Upper lobe of left lung (tissue), 6 donors: ENCODE results near the gene MICAL2. TPM values are rescaled to one million over a fixed set of nuclear protein-coding genes. Genes with fewer than 3 reads are reported as not detected.

ENCODE experiments used
- ATAC-seq, 2 donors: fragments of 200-7000 bp; cut with Tn5 transposase; one replicate each; pipeline ENCODE4 v1.9.1; 2022; ENCODE audit warnings: mild to moderate bottlenecking in 2 of 2, moderate library complexity in 2 of 2; ENCODE audit not compliant: low FRiP score in 2 of 2
- DNase-seq, 2 donors: peaks; one replicate each; pipeline ENCODE4 v3.0.0-alpha.2; 2019 to 2020
- H3K27ac ChIP-seq, 4 donors: fragments of 200-600 bp; sonication (generic); one replicate each; pipeline ENCODE4 v1.5.1; 2016 to 2019
- H3K27me3 ChIP-seq, 4 donors: fragments of 200-600 bp; sonication (generic); one replicate each; pipeline ENCODE4 v1.5.1; 2017 to 2019
- H3K36me3 ChIP-seq, 4 donors: fragments of 200-600 bp; sonication (generic); one replicate each; pipeline ENCODE4 v1.5.1; 2016 to 2019
- H3K4me1 ChIP-seq, 4 donors: fragments of 200-600 bp; sonication (generic); one replicate each; pipeline ENCODE4 v1.5.1; 2018 to 2019
- H3K4me3 ChIP-seq, 4 donors: fragments of 200-600 bp; sonication (generic); one replicate each; pipeline ENCODE4 v1.5.1; 2017 to 2019; ENCODE audit warnings: mild to moderate bottlenecking in 2 of 4, moderate library complexity in 1 of 4
- H3K9me3 ChIP-seq, 4 donors: fragments of 200-600 bp; sonication (generic); one replicate each; pipeline ENCODE4 v1.5.1; 2018 to 2019
- EP300 ChIP-seq, 4 donors: sonication (generic); formaldehyde crosslinking; IDR thresholded peaks; one replicate each; pipeline ENCODE4 v1.5.1; 2017; ENCODE audit warnings: antibody characterized with exemption in 4 of 4, control low read depth in 2 of 4
- POLR2A ChIP-seq, 4 donors: fragments of 450-650 bp; IDR thresholded peaks; one replicate each; pipeline ENCODE4 v1.5.1; 2016 to 2017; ENCODE audit warnings: antibody characterized with exemption in 4 of 4, mild to moderate bottlenecking in 2 of 4
- POLR2AphosphoS5 ChIP-seq, 2 donors: sonication (generic); formaldehyde crosslinking; IDR thresholded peaks; one replicate each; pipeline ENCODE4 v1.5.1; 2017; ENCODE audit warnings: antibody characterized with exemption in 2 of 2
- WGBS, 2 donors: methylation state at CpG; one replicate each; pipeline ENCODE4 v1.1.5; 2017 to 2018; 5-methylcytosine and 5-hydroxymethylcytosine counted together
- total RNA-seq, 6 donors: library from RNA; depleted of rRNA in 4 of 6; stranded (reverse); fragments of >200 nt in 4 of 6; gene quantifications; one replicate each; pipeline versions ENCODE4 v1.1.0 to v1.2.1, GENCODE V29; 2016 to 2021
- TF ChIP-seq, protein P1 (sequence below), 6 experiments: fragments of 450-650 bp in 4 of 6; fragments of 200-600 bp in 2 of 6; sonication (generic) in 2 of 6; IDR thresholded peaks; one replicate each; pipeline ENCODE4 v1.5.1; 2016 to 2019; ENCODE audit warnings: antibody characterized with exemption in 6 of 6
- donor health status: DM: no; HTN: no; CAD: no; lungs with moderate emphysema.
- donor health status: DM: no; HTN: yes; CAD: no; lungs with severe emphysema.

The MICAL2 gene
- total RNA-seq, 6 donors from 2014 or later: 138 to 327 (median 175) TPM

DNA sequence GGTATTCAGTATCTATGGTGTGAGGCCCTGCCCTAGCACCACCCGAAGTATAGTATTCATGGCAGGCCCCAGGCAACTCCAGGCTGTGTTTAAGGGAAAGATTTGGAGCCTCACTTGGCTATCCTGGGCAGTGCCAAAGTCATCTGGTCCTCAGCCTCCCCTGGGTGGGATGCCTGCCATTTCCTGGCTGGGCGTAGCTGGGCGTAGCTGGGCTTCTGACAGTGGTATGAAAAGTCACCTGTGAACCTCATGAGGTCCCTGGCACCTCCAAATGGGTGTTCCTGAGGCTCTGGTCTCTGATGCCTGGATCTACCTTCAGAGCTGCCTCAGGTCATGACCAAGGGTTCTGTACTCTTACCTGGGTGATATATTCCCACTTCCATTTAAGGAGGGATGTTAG lies 154.0 kb downstream of the MICAL2 start:
- ATAC-seq: no peak
- Histone ChIP-seq H3K27me3 (no peaks in the 10 kb centered on the region), H3K27ac (no peak overlapping the region), H3K4me3 (no peak overlapping the region), H3K36me3 (peaks cover 2 to 51% (median 35%) of the 10 kb centered on the region in 4 donors), H3K4me1 (peaks cover 6 to 11% (median 7%) of the 10 kb centered on the region in 4 donors), H3K9me3 (no peaks in the 10 kb centered on the region)
- TF ChIP-seq POLR2AphosphoS5 (IDR thresholded peaks at IDR 0.05): no peak
- TF ChIP-seq EP300 (IDR thresholded peaks at IDR 0.05): no peak
- TF ChIP-seq POLR2A (IDR thresholded peaks at IDR 0.05): no peak
- TF ChIP-seq, protein P1, sequence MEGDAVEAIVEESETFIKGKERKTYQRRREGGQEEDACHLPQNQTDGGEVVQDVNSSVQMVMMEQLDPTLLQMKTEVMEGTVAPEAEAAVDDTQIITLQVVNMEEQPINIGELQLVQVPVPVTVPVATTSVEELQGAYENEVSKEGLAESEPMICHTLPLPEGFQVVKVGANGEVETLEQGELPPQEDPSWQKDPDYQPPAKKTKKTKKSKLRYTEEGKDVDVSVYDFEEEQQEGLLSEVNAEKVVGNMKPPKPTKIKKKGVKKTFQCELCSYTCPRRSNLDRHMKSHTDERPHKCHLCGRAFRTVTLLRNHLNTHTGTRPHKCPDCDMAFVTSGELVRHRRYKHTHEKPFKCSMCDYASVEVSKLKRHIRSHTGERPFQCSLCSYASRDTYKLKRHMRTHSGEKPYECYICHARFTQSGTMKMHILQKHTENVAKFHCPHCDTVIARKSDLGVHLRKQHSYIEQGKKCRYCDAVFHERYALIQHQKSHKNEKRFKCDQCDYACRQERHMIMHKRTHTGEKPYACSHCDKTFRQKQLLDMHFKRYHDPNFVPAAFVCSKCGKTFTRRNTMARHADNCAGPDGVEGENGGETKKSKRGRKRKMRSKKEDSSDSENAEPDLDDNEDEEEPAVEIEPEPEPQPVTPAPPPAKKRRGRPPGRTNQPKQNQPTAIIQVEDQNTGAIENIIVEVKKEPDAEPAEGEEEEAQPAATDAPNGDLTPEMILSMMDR (IDR thresholded peaks at IDR 0.05): no peak
- no peak for DNase-seq
- WGBS, 2 donors: 72% methylated on average over 3 of the region's 3 CpGs; no CpG with 5 or more reads in 1 of the 2 donors

DNA sequence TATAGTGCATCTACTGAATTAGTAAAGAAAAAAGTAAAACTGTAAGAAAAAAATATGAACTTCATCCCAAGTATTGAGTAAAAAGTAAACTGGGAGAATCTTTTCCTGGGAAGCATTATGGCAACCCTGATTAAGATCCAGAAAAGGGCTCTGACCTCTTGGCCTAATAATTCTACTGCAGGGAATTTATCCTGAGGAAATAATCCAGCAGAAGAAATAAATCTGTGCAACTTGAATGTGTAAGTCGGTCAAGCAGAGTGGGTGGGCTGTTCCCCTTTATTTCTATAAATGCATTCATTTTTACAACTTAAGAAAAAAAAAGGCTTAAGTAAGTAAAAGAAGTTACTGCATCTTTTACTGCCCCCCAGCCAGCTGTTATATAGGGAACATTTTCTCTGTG lies 155.7 kb downstream of the MICAL2 start:
- Histone ChIP-seq H3K4me1 (peaks cover 14 to 18% (median 18%) of the 10 kb centered on the region in 4 donors), H3K36me3 (peaks cover 0 to 33% (median 19%) of the 10 kb centered on the region in 4 donors), H3K27me3 (no peaks in the 10 kb centered on the region), H3K27ac (no peak overlapping the region), H3K4me3 (no peak overlapping the region), H3K9me3 (no peaks in the 10 kb centered on the region)
- DNase-seq: no peak
- ATAC-seq: no peak
- WGBS, 2 donors: 83 to 86% methylated on average over 1 of the region's 1 CpG
- TF ChIP-seq POLR2A (IDR thresholded peaks at IDR 0.05) (no peak), POLR2AphosphoS5 (IDR thresholded peaks at IDR 0.05) (no peak), EP300 (IDR thresholded peaks at IDR 0.05) (no peak)
- TF ChIP-seq, protein P1 (IDR thresholded peaks at IDR 0.05): no peak

DNA sequence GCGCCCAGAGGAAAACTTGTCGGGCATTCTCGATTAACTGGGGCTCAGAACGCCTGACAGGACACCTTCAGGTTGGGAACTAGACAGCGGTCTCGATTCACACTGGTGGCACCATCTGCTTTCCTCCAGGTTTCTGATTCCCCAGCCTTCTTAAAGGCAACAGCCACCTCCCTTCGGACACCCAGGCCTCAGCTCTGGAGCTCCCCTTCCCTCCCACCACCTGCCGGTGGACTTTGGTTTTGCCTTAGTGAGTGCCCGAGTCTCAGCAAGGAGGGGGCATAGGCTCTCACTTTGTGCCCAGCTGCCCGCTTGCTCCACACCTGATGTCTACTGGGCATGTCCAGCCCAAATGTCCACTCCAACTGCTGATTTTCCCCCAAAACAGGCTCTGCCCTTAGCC lies 156.6 kb downstream of the MICAL2 start:
- H3K27me3 ChIP-seq: no peaks in the 10 kb centered on the region
- H3K4me3 ChIP-seq: no peak overlapping the region
- peaks cover 0 to 25% (median 14%) of the 10 kb centered on the region in 4 donors for H3K36me3 ChIP-seq
- ATAC-seq: no peak
- DNase-seq: no peak
- no peak overlapping the region for H3K27ac ChIP-seq
- H3K4me1 ChIP-seq: peaks cover 14 to 18% (median 18%) of the 10 kb centered on the region in 4 donors
- no peak for TF ChIP-seq POLR2A (IDR thresholded peaks at IDR 0.05)
- no peak for TF ChIP-seq EP300 (IDR thresholded peaks at IDR 0.05)
- TF ChIP-seq, protein P1 (IDR thresholded peaks at IDR 0.05): no peak
- TF ChIP-seq POLR2AphosphoS5 (IDR thresholded peaks at IDR 0.05): no peak
- 88 to 96% methylated on average over 10 of the region's 10 CpGs for WGBS, 2 donors
- no peaks in the 10 kb centered on the region for H3K9me3 ChIP-seq

DNA sequence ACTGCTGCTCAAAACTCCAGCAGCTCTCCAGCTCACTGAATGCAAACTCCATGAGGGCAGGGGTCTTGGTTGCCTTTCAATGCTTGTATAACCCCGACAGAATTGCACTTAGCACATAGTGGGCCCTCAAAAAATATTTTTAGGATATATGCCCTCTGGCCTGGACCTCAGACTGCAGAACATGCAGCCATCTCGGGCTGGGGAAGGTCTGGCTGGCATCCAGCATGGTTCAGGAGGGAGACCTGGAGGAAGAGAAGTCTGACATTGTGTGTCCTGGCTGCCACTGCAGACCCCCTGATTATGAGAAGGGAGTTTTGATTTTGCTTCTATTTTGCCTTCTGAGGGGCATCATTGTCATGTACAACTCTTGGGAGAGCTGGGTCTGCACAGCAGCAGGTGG lies 157.5 kb downstream of the MICAL2 start:
- DNase-seq (no peak), ATAC-seq (no peak)
- 75 to 100% methylated on average over 1 to 2 of the region's 2 CpGs for WGBS, 2 donors
- Histone ChIP-seq H3K27me3 (no peaks in the 10 kb centered on the region), H3K27ac (peak overlapping the region in 1 of 4 donors; percentile 50), H3K9me3 (no peaks in the 10 kb centered on the region), H3K4me3 (no peak overlapping the region), H3K4me1 (peaks cover 14 to 18% (median 18%) of the 10 kb centered on the region in 4 donors), H3K36me3 (peaks cover 0 to 17% (median 8%) of the 10 kb centered on the region in 4 donors)
- no peak for TF ChIP-seq EP300 (IDR thresholded peaks at IDR 0.05)
- TF ChIP-seq, protein P1 (IDR thresholded peaks at IDR 0.05): no peak
- no peak for TF ChIP-seq POLR2AphosphoS5 (IDR thresholded peaks at IDR 0.05)
- TF ChIP-seq POLR2A (IDR thresholded peaks at IDR 0.05): no peak

DNA sequence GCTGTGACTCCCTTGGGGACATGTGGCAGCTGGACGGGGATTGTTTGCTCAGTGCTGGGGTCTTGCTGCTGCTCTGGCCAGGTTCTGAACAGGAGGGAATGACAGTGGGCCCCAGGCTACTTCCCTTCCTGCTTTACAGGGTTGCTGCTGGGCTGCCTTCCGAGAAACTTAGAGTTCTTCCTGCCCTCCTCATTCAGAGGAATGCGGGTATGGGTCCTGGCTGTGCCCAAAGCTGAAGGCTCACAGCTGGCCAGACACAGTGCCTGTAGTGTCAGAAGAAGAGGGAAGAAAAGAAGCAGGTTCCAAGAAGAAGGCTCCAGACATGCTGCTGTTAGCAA lies 158.7 kb downstream of the MICAL2 start:
- peak; percentile 39 to 59 for ATAC-seq
- WGBS, 2 donors: 52 to 54% methylated on average over 2 to 3 of the region's 3 CpGs
- Histone ChIP-seq H3K36me3 (peaks cover 0 to 6% (median 0%) of the 10 kb centered on the region in 4 donors), H3K9me3 (no peaks in the 10 kb centered on the region), H3K4me1 (peaks cover 14 to 18% (median 18%) of the 10 kb centered on the region in 4 donors), H3K27me3 (no peaks in the 10 kb centered on the region), H3K27ac (peak overlapping the region; percentile 3 to 52 (median 26)), H3K4me3 (no peak overlapping the region)
- peak in 1 of 2 donors; percentile 59 for DNase-seq
- TF ChIP-seq EP300 (IDR thresholded peaks at IDR 0.05) (no peak), POLR2A (IDR thresholded peaks at IDR 0.05) (no peak), POLR2AphosphoS5 (IDR thresholded peaks at IDR 0.05) (no peak)
- TF ChIP-seq, protein P1 (IDR thresholded peaks at IDR 0.05): no peak
